MCF 10A (cell line): Measurements from ENCODE around the gene MOB3A. TPM values are rescaled to one million over a fixed set of nuclear protein-coding genes. Genes with fewer than 3 reads are reported as not detected.
"Not testable (repeated sequence)": the region's sequence is repeated elsewhere in the genome, so short reads cannot be mapped to it uniquely, and the experiment has no call there.

Source experiments
- BruUV-seq: library from RNA; stranded (reverse); fragments of 400-500 nt; replicated peaks from 2 replicates; lab custom pipeline; 2021; lab: Mats Ljungman, UMichigan
- CTCF ChIA-PET: fragments of 300-600 bp; sonication (Branson Sonifier 250); formaldehyde crosslinking; extraction: SDS; loops from one replicate; lab custom pipeline; 2021; ENCODE audit warnings: antibody characterized with exemption, inconsistent platforms; lab: Yijun Ruan, JAX
- POLR2A ChIA-PET: fragments of 300-600, 350-650 bp; sonication (Branson Sonifier 250); formaldehyde crosslinking; extraction: SDS; loops from one replicate; lab custom pipeline; 2020; ENCODE audit warnings: antibody characterized with exemption, inconsistent platforms; lab: Yijun Ruan, JAX
- DNase-seq: peaks from one replicate; pipeline ENCODE4 v3.0.0-alpha.2; 2018; ENCODE audit not compliant: unreplicated experiment
- H3K27ac Mint-ChIP-seq: one replicate; pipeline ENCODE4 v1.8.0; 2022; ENCODE audit warnings: mild to moderate bottlenecking, low read depth, mixed read lengths; ENCODE audit not compliant: unreplicated experiment
- H3K27me3 Mint-ChIP-seq: one replicate; pipeline ENCODE4 v1.8.0; 2022; ENCODE audit warnings: mixed read lengths; ENCODE audit not compliant: insufficient read depth, unreplicated experiment
- H3K36me3 Mint-ChIP-seq: one replicate; pipeline ENCODE4 v1.8.0; 2022; ENCODE audit warnings: mild to moderate bottlenecking, moderate library complexity, mixed read lengths; ENCODE audit not compliant: insufficient read depth, unreplicated experiment
- H3K4me1 Mint-ChIP-seq: one replicate; pipeline ENCODE4 v1.8.0; 2022; ENCODE audit warnings: mixed read lengths; ENCODE audit not compliant: insufficient read depth, unreplicated experiment
- H3K4me3 Mint-ChIP-seq: one replicate; pipeline ENCODE4 v1.8.0; 2022; ENCODE audit warnings: mild to moderate bottlenecking, moderate library complexity, mixed read lengths; ENCODE audit not compliant: unreplicated experiment
- H3K9me3 Mint-ChIP-seq: one replicate; pipeline ENCODE4 v1.8.0; 2022; ENCODE audit warnings: mixed read lengths; ENCODE audit not compliant: unreplicated experiment
- CTCF ChIP-seq: fragments of 200-600 bp; IDR thresholded peaks from one replicate; pipeline ENCODE4 v1.8.0; 2022; ENCODE audit warnings: antibody characterized with exemption, mild to moderate bottlenecking; ENCODE audit not compliant: unreplicated experiment
- intact Hi-C: fragments of 100-400 bp; cut with micrococcal nuclease; formaldehyde crosslinking; loops from 2 replicates; pipeline ENCODE4 v1.14.1; 2022
- total RNA-seq: library from RNA; stranded (reverse); gene quantifications from 2 replicates; pipeline ENCODE4 v1.2.3, GENCODE V29; 2022

The MOB3A gene
- total RNA-seq, 1 experiment from 2014 or later: 40.9 TPM

GRCh38 chr19:2129892-2130770 lies 34.0 kb upstream of the MOB3A start:
- ChIA-PET CTCF (interaction anchor here (0.5 to 0.7 kb wide), 3 partner anchors 112 to 978 kb away, joined by 3 to 4 read pairs (median 4); no protein-coding TSS in a partner anchor), POLR2A (no interaction called here)
- H3K27ac Mint-ChIP-seq: no peak overlapping the region
- no peak for DNase-seq
- H3K27me3 Mint-ChIP-seq: no peaks in the 10 kb centered on the region
- no peaks in the 10 kb centered on the region for H3K4me1 Mint-ChIP-seq
- H3K36me3 Mint-ChIP-seq: peaks cover 71% of the 10 kb centered on the region
- BruUV-seq: no TSS peak
- intact Hi-C loops: no loop called here
- no peak overlapping the region for H3K4me3 Mint-ChIP-seq
- H3K9me3 Mint-ChIP-seq: no peaks in the 10 kb centered on the region
- TF ChIP-seq CTCF: no peak

GRCh38 chr19:2129486-2129885 lies 33.4 kb upstream of the MOB3A start:
- intact Hi-C loops: no loop called here
- no TSS peak for BruUV-seq
- no peaks in the 10 kb centered on the region for H3K9me3 Mint-ChIP-seq
- DNase-seq: no peak
- TF ChIP-seq CTCF: no peak
- H3K4me1 Mint-ChIP-seq: no peaks in the 10 kb centered on the region
- no peak overlapping the region for H3K4me3 Mint-ChIP-seq
- H3K27ac Mint-ChIP-seq: no peak overlapping the region
- ChIA-PET POLR2A (interaction anchor here (0.6 kb wide), 1 partner anchor 299 kb away, joined by 3 read pairs; no protein-coding TSS in a partner anchor), CTCF (interaction anchor here (0.6 to 0.7 kb wide), 2 partner anchors 173 to 977 kb away, joined by 4 read pairs; no protein-coding TSS in a partner anchor)
- H3K36me3 Mint-ChIP-seq: peaks cover 73% of the 10 kb centered on the region
- no peaks in the 10 kb centered on the region for H3K27me3 Mint-ChIP-seq

GRCh38 chr19:2129022-2129421 lies 32.9 kb upstream of the MOB3A start:
- intact Hi-C loops: no loop called here
- DNase-seq: no peak
- TF ChIP-seq CTCF: no peak
- no peak overlapping the region for H3K27ac Mint-ChIP-seq
- no peak overlapping the region for H3K4me3 Mint-ChIP-seq
- no peaks in the 10 kb centered on the region for H3K9me3 Mint-ChIP-seq
- POLR2A ChIA-PET: interaction anchor here (0.6 kb wide), 1 partner anchor 299 kb away, joined by 3 read pairs; no protein-coding TSS in a partner anchor
- BruUV-seq: no TSS peak
- CTCF ChIA-PET: interaction anchor here (0.6 to 0.7 kb wide), 2 partner anchors 174 to 976 kb away, joined by 4 read pairs; no protein-coding TSS in a partner anchor
- peaks cover 73% of the 10 kb centered on the region for H3K36me3 Mint-ChIP-seq
- no peaks in the 10 kb centered on the region for H3K27me3 Mint-ChIP-seq
- no peaks in the 10 kb centered on the region for H3K4me1 Mint-ChIP-seq

GRCh38 chr19:2128252-2128651 lies 32.1 kb upstream of the MOB3A start:
- peaks cover 74% of the 10 kb centered on the region for H3K36me3 Mint-ChIP-seq
- intact Hi-C loops, POLR2A ChIA-PET, H3K27me3 Mint-ChIP-seq, DNase-seq, H3K4me3 Mint-ChIP-seq, H3K9me3 Mint-ChIP-seq, H3K4me1 Mint-ChIP-seq, BruUV-seq, CTCF ChIA-PET, H3K27ac Mint-ChIP-seq: not testable (repeated sequence)
